Left renal cortex interstitium (tissue), 4 donors: ENCODE results near the gene MIAT. TPM values are rescaled to one million over a fixed set of nuclear protein-coding genes. Genes with fewer than 3 reads are reported as not detected.

Source experiments
- DNase-seq, 4 donors: peaks; one replicate each; pipeline ENCODE4 v3.0.0-alpha.2; 2013; ENCODE audit warnings: low read depth in 4 of 4, low spot score in 2 of 4, missing footprints in 1 of 4
- polyA plus RNA-seq, 4 donors: library from polyadenylated mRNA; unstranded; fragments of 120-200 nt; gene quantifications; one replicate each; pipeline ENCODE4 v1.2.1, GENCODE V29; 2013; ENCODE audit not compliant: insufficient read length in 4 of 4

The MIAT gene
- polyA plus RNA-seq, 4 donors, result 0.14 to 0.69 (median 0.45) TPM

DNA sequence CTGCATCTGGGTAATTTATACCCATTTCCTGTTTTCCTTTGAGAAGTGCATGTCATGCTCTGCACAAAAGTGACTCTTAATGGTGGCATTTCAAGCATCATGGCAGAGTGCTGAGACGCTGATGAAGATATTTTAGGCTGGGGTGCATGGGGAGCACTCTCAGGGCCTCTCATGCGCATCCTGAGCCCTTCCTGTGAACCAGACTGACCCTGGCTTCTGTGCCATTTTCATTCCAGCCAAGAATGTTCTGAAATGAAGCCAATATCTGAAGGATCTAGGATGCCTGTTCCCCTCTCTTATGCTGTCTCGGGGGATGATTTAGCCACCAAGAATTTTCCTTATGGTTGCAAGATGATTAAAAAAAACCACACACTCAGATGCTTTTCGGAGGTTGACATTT, 61.5 kb downstream of the MIAT start:
- no peak for DNase-seq

DNA sequence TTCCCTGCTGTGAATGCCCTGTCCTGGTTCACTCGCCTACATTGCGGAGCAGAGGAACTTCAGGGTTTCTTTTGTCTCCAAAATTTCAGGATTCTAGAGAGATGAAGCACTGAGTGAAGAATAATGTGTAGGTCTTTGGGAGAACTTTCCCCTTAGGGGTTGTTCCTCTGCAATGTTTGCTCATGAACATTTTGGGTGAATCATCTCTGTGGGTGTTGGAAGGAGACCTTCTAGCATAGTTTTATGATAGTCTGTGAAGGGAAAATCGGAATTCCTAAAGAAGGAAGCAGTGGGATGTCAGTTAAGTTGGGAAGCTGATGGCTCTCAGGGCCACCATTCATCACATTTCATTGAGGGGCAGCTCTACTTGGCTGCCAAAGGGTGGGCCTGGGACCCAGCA, 64.8 kb downstream of the MIAT start:
- DNase-seq, result no peak

DNA sequence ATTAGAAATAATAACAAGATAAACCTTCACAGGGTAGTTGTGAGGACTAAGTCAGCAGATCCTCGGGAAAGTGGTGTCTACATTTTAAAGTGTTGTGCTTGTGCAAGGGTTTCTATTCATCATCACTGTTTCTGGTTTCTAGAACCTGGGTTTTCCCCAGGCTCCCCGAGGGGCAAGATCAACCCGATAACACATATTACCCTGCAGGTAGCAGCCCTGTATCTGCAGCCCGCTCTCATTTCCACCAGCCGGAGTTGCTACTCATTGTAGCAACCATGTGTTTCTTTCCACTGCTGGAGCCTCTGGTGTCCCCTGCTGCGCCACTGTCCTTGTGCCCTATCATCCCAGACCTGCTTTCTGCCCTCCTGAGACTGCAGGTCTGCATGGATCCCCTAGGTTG, 67.0 kb downstream of the MIAT start:
- DNase-seq, result no peak

DNA sequence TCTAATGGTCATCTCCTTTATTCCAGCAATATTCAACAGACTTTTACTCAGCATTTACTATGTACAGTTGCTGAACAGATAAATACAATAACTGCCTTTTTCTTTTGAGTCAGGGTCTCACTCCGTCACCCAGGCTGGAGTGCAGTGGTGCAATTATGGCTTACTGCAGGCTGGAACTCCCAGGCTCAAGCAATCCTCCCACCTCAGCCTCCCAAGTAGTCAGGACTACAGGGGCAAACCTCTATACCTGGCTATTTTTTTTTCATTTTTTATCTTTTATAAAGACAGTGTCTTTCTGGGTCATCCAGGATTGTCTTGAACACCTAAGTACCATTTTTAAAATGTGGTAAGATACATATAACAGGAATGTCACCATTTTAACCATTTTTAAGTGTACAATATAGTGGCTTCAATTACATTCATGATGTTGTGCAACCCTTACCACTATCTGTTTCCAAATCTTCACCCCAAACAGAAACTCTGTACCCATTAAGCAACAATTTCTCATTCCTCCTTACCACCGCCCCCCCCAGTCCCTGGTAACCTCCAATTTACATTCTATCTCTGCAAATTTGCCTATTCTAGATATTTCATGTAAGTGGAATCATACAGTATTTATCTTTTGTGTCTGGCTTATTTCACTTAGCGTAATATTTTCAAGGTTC, 67.8 kb downstream of the MIAT start:
- no peak for DNase-seq

Other genes with a start within 250 kb of the MIAT start
- 1 to 10 TPM; 3.9 to 4.6 (median 4.2) TPM for gene ASPHD2, start 228.3 kb upstream of the MIAT start, polyA plus RNA-seq
- gene HPS4, start 173.8 kb upstream of the MIAT start, polyA plus RNA-seq, result 10 to 100 TPM; 27.8 to 42.2 (median 36.5) TPM
- 10 to 100 TPM; 27.9 to 32.4 (median 30.6) TPM for gene SRRD, start 173.7 kb upstream of the MIAT start, polyA plus RNA-seq
- gene TFIP11, start 145.1 kb upstream of the MIAT start, polyA plus RNA-seq, result 10 to 100 TPM; 42.9 to 45.2 (median 44.5) TPM
- 10 to 100 TPM; 26.7 to 32.6 (median 29.1) TPM for gene TPST2, start 67.5 kb upstream of the MIAT start, polyA plus RNA-seq
- under 1 TPM; 0.47 to 0.95 (median 0.78) TPM for gene CRYBB1, start 39.6 kb upstream of the MIAT start, polyA plus RNA-seq
- gene CRYBA4, start 35.6 kb upstream of the MIAT start, polyA plus RNA-seq, result not detected